Stimulated activated CD4-positive, alpha-beta T cell treated with anti-CD3 and anti-CD28 coated beads, Interleukin-12 subunit alpha, Interleukin-12 subunit beta, amount 100 ng/mL, for 4 hours (primary cell): ENCODE measurements around the gene SLC44A4.

Experiments used
- DNase-seq: peaks from one replicate; pipeline ENCODE4 v3.0.0-alpha.2; 2020

The SLC44A4 gene

DNA sequence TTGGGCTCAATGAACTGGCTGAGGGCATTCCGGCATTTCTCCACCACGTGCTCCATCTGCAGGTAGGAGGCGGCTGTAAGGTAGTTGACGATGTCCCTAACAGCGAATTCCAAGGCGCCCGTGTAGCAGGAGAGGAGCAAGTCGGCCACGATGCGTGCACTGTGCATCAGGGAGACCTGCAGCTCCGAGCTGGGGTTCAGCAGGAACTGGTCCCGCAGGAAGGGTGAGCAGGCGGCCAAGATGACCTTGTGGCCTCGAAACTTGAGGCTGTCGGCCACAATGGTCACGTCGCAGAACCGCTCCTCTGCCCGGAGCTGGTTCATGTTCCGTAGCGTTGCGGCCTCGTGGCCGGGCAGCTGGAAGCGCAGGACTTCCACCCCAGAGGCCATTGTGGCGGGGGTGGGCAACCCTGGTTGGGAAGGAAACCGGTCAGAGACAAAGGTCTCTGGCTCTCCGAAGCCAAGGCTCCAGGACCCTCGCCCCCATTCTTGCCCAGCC is 22.2 kb upstream of the SLC44A4 start:
- DNase-seq, result no peak

DNA sequence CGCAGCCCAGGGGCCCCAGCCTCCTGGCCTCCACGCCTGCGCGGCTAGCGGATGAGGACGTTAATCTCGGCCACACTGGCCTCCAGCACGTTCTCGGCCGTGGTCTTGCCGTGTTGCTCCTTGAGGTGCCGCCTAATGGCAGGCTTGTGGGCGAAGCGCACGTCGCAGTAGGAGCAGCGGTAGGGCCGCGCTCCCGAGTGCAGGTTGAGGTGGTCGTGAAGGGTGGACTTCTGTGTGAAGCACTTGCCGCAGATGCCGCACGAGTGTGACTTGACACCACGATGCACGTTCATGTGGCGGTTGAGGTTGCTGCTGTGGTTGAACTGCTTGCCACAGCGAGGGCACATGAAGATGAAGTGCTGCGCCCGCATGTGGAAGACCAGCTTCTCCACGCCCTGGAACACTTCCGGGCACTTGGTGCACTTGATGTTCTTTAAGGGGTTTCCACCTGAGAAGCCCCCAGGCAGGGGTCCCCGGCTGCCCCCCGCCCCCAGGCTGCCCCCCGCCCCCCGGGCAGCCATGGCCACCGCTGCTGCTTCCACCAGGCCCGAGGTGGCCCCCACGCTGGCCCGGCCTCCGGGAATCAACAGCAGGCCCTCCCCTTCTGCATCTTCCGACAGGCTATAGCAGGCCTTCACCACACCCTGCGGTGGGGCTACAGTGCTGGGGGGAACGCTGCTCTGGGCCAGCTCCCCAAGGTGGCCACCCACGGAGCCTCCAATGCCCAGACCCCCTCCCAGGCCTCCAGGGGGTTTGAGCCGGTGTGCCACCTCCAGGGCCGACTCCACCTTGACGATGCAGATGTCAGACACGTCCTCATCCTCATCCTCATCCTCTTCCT is 21.3 kb upstream of the SLC44A4 start:
- no peak for DNase-seq

DNA sequence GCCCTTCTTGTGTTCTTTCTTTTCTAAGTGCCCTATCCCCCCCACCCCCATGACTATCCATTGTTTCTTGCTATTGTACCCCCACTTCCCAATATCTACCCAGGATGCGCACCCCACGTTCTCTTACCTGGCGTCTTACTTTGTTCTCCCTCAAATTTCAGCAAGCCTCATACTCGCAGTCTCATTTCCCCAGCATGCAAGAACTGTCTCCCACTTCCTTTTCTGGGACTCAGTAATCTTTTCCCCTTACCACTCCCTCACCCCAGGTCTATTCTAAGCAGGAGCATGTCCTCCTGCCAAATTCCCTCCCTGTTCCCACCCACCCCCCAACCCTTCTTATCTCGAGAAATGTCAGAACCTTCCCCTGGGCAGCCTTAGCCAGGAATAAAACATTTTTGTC is 20.4 kb upstream of the SLC44A4 start:
- no peak for DNase-seq

DNA sequence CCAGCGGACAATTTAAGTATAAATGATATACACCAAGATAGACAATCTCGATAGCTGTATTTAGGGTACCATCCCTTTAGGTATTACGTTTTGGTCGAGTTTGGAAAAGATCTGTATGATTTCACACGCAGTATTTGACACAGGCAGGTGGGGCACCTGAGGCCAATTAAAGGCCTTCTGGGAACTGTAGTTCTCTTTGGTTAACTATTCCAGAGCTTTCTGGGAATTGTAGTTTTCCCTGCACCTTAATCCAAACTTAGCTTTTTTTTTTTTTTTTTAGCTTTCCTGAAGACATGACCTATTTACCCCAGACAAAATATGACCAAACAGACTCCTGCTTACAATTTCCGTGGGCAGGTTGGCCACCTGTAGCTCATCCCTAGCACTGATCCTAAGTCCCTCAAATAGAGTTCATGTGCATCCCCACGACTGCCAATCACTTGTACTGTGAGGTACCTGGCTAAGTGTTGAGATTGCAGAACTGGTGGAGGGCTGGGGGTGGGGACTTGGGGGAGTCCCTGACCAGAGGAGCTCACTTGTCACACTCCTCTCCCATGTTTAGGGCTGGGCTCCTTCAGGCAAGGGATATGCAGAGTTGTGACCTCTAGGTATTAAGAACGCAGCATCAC is 19.7 kb upstream of the SLC44A4 start:
- no peak for DNase-seq

DNA sequence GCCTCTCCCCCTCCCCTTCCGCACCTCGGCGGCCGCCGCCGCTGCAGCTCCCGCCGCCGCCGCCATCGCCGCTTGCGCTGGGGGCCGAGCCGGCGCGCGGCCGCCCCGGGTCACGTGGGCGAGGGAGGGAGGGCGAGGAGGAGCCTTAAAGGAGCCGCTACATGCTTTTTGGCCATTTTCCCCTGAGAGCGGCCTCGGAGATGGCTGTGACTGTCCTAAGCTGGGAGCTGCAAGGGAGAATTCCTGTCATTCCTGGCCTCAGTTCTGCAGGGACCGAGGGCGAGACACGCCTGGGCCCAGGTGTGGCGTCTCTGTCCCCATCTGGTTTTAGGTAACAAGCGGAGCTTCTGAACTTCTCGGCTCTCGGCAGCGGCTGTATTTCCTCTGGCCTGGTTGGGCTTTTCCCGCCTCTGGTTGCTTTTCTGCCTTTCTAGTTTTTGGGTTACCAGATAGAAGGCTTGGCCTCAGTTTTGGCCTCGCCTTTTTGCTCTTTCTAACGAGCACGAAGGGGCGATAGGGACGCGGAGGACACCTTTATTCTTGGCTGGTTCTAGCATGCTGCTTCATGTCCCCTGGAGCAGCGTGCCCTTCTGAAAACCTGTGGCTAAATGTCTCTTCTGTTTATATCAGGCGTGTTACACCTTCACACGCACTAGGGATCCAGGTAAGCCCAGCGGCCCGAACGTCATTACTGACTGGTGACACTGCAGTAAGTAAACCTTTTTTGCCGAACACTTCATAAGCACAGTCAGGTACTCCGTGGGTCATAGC is 19.0 kb upstream of the SLC44A4 start, which contains the start of gene EHMT2:
EHMT2 (minus strand) TSS at position 87 of the 771 bp plus-strand sequence; CDS start at position 66, 21 bp downstream.
- DNase-seq, result peak; percentile 82

DNA sequence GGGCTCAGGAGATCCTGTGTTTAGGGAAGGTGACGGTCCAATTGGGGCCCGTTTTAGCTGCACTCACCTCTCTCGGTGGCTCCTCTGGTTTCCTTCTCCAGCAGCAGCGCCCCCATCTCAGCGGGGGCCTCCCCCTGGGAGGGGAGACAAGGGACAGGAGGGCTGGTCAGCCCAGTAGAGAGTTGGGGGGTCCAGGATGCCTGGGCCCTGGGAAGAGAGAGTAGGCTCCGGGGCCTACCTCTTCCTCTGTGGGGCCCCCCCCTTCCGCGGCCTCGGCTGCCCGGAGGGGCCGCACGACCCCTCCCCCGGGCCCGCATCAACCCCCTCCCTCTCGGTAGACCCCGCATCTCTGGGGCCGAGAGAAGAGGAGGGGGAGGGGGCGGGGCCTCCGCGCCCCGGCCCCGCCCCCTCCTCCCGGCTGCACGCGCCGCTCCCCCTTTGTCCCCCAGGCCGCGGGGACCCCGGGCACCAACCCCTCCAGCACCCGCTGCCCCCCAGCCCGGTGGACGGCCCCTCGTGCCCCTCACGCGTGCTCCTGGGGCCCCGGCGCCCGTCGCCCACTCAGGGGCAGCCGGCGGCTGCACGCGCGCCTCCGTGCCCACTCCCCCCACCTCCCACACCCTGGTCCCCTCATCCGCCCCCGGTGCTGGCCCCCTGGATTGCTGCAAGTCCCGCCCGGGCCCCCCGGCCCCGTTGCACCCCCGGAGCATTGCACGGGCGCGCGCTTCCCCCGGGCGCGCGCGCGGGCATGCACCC is 18.2 kb upstream of the SLC44A4 start:
- DNase-seq, result no peak

DNA sequence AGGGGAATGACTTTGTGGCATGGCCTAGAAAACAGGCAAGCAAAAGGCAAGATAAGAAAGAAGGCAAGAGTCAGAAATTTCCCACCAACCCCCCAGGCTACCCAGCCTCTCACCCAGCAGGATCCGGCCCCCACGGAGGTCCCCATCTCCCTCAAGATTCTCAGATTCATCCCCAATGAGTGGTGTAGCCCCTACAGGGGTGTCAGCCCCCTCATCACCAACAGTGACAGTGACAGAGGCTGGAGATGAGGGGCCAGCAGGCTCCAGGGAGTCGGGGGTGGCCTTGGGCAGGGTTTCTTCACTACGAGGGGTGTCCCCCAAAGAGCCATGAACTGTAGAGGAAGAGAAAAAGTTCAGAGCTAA is 17.7 kb upstream of the SLC44A4 start:
- no peak for DNase-seq

DNA sequence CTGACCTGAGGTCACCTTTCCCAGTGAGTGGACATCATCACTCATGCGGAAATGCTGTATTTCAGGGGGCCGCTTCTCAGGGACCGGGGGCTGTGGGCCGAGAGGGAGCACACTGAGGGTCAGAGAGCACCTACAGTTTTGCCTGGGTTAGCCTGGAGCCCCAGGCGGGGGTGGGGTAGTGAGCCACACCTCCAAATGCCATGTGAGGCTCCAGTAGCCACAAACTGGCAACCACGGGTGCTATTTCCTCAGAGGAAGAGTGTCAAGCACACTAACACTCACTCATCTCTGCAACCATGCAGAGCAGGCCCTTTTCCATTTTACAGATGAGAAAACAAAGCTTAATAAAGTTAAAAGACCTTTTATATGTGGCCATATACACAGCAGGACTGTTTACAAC is 14.0 kb upstream of the SLC44A4 start:
- DNase-seq, result no peak

DNA sequence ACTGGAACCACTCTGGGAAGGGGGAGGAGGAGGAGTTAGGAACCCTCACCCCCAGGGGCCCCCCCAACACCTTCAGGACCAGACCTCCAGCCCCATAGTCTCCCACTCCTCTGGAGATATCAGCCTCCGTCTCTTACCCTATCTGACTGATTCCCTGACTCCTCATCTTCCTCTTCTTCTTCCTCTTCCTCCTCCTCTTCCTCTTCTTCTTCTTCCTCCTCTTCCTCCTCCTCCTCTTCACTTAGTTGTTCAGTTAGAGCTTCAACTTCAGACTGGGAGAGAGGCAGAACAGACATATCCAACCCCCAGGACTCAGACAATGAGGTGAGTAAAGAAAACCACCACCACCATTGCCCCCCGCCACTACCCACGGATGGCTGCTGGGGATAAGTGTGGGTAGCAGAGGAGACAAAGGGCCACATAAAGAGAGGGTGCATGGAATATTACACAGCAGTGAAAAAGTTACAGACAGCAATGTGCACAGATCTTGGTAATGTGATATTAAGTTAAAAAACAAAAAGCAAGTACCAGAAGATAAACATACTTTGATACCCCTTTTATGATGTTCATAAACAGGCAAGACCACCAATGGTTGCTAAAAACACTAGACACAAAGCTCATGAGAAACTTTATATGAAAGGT is 10.7 kb upstream of the SLC44A4 start:
- DNase-seq, result no peak

DNA sequence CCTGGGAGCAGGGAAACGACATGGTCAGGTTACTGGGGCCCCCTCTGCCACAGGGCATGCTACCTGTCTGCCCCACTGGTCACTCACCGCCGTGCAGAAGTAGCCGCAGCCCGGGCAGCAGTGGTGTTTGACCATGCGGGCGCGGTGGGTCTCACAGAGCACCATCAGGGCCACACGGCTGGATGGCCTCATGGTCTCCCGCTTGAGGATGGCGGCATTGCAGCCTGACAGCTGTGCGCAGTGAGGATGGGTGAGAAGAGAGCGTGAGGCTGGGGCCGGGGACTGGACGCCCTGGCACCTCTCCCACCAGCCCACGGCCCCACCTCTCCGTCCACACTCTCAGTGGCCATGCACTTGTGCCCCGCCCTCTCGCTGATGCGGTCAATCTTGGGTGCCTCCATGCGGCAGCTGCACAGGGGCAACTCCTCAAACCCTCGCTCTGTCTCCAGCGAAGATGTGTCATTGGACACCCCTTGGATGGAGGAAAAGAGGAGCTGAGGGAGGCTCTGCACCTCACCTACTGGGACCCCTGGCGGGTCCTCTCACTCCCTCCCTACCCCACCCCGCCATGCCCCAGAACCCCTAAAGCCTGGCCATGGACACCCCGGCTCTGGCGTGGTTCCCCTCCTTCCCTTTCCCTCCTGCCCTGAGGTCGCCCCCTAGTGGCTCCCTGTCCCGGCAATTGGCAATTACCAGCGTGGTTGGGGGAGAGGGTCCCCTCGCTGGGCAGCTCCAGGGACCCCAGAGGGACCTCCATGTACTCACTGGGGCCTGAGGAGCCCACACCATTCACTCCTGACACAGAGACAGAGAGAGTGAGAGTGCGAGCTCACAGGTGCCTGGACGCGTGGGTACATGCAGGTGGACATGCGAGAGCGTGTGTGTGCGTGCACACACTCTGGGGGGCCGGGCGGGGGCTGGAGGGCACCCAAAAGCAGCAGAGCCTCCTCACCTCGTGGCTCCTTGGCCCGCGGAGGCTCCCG is 9.8 kb upstream of the SLC44A4 start:
- peak; percentile 63 for DNase-seq

DNA sequence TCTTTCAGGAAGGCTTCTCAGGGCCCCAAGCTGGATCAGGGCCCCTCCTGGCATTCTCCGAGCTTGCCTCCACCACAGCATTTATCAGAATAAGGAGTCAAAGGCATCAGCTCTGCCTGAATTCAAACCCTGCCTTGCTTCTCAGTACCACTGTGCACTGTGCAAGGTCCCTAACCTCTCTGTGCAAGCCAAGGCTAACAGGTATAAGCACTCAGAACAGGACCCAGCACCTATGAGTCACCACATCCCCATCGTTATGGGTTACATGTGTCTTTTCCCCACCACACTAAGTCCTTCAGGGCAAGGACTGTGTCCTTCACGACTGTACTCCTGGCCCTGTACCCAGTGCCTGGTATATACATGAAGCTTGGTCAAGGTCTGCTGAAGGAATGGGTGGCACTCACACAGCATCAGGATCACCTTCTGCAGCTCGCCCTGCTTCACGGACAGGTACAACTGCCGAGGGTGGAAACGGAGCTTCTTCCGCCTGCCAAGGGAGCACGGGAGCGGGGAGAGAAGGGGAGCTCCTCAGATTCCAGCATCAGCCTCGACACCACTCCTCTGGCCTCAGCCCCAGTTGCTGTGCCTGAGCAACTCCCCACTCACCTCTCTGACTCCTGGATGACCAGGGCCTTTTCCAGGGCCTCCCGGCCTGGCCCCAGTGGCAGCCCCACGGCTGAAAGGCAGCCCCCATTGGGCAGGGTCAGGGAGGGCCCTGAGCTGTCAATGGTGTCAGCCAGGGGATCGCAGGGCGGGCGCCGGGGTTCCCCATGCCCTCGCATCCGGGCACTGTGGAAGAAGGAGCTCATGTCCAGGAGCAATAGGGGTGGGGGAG is 8.6 kb upstream of the SLC44A4 start:
- DNase-seq, result no peak

DNA sequence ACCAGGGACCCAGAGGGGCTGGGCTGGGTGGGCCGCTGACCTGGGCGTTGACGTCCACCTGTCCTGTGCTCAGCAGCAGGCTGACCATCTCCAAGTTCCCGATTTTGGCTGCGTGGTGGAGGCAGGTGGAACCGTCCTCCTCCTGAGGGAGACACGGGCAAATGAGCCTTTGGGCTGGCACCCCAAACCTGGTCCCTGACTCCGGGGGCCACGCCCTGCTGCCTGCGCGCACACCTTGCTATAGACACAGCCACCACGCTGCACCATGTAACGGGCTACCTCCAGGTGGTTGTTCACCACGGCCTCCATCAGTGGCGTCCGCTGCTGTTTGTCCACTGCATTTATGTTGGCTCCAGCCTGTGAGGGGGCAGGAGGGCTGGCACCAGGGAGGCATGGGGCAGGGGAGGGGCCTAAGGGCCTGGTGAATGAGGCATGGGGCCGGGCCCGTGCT is 7.8 kb upstream of the SLC44A4 start:
- no peak for DNase-seq

DNA sequence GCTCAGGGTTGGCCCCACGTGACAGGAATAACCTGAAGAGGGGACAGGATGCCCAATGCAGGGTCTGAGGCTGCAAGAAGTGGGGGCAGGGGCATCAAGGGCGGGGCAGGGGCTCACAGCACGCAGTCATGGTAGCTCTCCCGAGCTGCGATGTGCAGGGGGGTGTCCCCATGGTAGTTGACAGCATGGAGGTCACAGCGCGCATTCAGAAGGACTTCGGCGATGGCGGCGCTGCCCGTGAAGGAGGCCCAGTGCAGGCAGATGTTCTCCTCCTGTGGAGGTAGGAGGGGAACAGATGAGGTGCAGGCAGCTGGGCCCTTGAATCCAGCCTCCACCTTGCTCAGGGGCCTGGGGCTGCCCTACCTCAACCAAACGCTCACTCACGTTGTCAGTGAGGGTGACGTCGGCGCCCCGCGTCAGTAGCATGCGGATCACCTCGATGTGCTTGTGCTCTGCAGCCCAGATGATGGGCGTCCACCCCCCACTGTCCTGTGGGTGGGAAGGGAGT is 5.8 kb upstream of the SLC44A4 start:
- no peak for DNase-seq

DNA sequence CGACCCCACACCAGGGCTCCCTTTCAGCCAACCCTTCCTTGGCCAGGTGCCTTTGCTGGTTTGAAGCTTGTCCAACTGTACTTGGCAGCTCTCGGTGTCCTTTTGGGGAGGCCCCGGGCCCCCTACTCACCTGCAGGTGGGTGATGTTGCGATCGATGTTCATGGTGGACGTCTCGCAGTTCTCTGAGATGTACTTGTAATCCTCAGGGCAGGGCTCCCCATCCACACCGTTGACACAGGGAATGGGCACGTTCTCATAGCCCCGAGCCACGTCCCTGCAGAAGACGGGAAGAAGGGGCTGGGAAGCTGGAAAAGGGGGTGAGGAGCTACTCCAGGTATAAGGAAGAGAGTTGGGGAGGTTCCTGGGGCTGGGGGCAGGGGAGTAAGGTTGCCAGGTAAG is 4.9 kb upstream of the SLC44A4 start:
- no peak for DNase-seq

DNA sequence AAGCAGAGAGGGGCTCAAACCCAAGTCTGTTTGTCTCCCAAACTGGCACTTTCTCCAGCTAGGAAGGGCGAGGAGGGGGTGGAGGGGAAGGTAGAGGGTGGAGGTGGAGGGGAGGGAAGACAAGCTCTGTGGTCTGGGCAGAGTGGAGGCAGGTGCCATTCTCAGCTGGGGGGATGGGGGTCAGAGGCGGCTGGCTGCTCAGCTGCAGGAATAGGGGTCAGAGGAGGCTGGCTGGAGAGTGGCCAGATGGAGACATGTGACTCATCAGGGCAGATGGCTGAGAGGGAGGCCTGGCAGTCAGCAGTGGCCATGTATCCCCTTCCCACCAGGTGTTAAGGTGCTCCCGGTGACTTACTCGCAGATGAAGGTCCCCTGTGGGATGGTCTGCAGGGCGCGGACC is 3.5 kb upstream of the SLC44A4 start:
- DNase-seq, result no peak

DNA sequence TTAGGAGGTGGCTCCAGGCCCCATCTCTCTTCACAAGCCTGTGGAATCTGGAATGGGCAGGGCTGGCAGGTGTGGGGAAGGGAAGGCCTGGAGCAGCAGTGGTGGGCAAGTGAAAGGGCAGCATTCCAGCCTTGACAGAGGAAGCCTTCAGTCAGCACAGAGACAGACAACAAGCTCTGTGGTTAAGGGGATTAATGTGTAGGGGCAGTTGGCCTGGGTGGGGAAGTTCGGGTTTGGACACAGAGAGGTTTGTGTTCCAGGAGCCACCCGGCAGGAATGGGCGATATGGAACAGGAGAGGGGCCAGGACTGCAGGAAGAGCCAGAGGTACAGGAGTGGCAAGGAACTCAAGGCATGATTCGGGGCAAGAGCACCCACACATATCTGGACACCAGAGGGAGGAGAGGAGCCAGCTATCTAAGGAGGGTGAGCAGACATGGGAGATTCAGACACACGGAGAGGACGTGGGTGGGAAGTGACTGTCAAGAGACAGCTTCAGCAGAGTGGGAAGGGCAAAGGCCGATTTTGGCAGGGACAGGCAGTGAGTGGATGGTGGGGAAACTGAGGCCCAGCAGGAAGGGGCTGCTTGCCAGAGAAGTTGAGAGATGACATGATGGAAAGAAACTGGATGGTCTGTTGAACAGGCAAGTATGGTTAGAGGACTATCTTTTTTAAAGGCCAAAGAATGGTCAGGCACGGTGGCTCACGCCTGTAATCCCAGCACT is 2.5 kb upstream of the SLC44A4 start:
- no peak for DNase-seq

DNA sequence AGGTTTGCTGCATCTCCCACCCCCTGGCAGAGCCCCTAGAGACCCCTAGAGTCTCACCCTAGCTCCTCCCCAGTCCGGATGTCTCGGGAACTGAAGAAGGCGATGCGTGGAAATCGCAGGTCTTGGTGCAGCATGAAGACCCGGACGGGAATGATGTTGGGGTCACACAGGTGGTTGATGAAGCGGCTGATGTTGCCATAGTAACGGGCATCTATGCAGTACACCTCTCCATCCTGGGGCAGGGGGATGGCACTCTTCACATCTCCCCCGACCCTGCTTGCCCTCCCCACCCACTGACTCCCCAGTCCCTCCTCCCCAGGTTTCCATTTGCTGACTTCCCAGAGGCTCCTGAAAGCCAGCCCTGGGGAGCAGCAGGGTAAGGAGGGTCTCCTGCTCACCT is 1.8 kb upstream of the SLC44A4 start:
- DNase-seq, result no peak

DNA sequence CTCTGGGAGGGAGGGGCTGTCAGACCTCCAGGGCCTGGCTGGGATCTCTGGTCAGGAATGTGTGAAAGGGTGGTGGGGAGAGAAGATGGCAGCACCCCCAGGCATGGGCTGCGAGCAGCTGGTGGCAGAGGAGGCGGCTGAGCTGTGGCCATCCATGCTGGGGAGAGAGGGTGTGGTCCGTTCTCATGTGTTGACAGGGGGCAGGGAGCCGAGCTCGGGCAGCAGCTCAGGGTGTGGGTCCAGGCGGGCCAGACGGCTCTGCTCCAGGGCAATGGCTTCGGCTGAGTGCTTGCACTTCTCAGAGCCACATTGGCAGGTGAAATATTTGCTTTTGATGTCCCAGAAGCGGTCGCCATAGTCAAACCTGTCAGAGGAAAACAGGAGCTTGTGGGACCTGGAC is 1.1 kb upstream of the SLC44A4 start:
- DNase-seq, result no peak

DNA sequence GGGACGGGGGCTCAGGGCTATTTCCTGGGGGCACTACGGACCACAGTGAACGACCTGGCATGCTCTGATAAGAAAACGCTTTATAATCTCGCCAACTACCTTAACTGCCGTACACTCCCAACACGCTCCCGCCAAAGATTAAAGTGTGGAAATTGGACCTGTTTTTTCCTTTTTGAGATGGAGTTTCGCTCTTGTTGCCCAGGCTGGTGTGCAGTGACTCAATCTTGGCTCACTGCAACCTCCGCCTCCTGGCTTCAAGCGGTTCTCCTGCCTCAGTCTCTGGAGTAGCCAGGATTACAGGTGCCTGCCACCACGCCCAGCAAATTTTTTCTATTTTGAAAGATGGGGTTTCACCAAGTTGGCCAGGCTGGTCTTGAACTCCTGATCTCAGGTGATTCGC is 346 bp upstream of the SLC44A4 start:
- DNase-seq, result no peak
